Right lobe of liver (tissue), 4 donors: ENCODE measurements around the gene GPC5.

ENCODE experiments used
- POLR2A ChIP-seq: fragments of 450-650 bp; IDR thresholded peaks from one replicate; pipeline ENCODE4 v1.6.1; 2017; ENCODE audit warnings: antibody characterized with exemption, mild to moderate bottlenecking
- TF ChIP-seq, protein P1 (sequence below), 4 donors: fragments of 200-600 bp in 3 of 4; fragments of 450-650 bp in 1 of 4; IDR thresholded peaks; one replicate each; pipeline versions ENCODE4 v1.5.1 to v1.8.0; 2016 to 2022; ENCODE audit warnings: antibody characterized with exemption in 4 of 4, mild to moderate bottlenecking in 2 of 4
- donor health status: DM: no; HTN: no; CAD: no.
- donor health status: DM: no; HTN: no; CAD: no.
- donor health status: DM: no; HTN: yes; CAD: no.

DNA sequence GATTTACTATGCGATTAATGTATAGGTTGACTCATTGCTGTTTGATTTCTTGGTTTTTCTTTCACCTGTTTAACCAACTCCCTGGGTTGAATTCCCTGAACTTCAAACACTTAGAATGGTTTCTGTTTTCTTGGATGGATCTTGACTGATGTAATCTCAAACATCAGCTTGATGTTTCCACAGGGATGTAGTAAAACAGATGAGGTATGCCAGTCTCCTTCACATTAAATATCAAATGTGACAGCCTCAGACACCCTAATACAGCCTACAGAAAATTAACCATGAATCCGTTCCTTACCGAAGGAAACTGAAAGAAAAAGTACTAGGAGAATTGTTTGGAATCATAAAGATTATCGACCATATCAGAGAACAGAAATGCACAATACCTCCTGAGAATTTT lies 631.2 kb downstream of the GPC5 start:
- TF ChIP-seq, protein P1, sequence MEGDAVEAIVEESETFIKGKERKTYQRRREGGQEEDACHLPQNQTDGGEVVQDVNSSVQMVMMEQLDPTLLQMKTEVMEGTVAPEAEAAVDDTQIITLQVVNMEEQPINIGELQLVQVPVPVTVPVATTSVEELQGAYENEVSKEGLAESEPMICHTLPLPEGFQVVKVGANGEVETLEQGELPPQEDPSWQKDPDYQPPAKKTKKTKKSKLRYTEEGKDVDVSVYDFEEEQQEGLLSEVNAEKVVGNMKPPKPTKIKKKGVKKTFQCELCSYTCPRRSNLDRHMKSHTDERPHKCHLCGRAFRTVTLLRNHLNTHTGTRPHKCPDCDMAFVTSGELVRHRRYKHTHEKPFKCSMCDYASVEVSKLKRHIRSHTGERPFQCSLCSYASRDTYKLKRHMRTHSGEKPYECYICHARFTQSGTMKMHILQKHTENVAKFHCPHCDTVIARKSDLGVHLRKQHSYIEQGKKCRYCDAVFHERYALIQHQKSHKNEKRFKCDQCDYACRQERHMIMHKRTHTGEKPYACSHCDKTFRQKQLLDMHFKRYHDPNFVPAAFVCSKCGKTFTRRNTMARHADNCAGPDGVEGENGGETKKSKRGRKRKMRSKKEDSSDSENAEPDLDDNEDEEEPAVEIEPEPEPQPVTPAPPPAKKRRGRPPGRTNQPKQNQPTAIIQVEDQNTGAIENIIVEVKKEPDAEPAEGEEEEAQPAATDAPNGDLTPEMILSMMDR (IDR thresholded peaks at IDR 0.05): no peak
- TF ChIP-seq POLR2A: no peak
